Caco-2 (cell line): Measurements from ENCODE around the gene LMO2. TPM values are rescaled to one million over a fixed set of nuclear protein-coding genes. Genes with fewer than 3 reads are reported as not detected.
"Not testable (repeated sequence)": the region's sequence is repeated elsewhere in the genome, so short reads cannot be mapped to it uniquely, and the experiment has no call there.

ENCODE experiments used
- BruUV-seq: library from RNA; stranded (reverse); fragments of 400-500 nt; replicated peaks from 2 replicates; lab custom pipeline; 2021; lab: Mats Ljungman, UMichigan
- CTCF ChIA-PET: fragments of 300-600 bp; sonication (Branson Sonifier 250); formaldehyde crosslinking; loops from one replicate; lab custom pipeline; 2022; ENCODE audit warnings: antibody characterized with exemption; lab: Charles Lee
- POLR2A ChIA-PET: fragments of 300-600 bp; sonication (Branson Sonifier 250); formaldehyde crosslinking; loops from one replicate; lab custom pipeline; 2022; ENCODE audit warnings: antibody characterized with exemption; lab: Charles Lee
- DNase-seq, 2 experiments: peaks; one replicate each; pipeline versions ENCODE4 v3.0.0 to v3.0.0-alpha.2; 2020 to 2022
- H3K27me3 ChIP-seq: replicated peaks from 2 replicates; pipeline ENCODE4 v1.6.0; 2011; ENCODE audit warnings: low read length; ENCODE audit not compliant: control insufficient read depth, insufficient read depth
- H3K36me3 ChIP-seq: 2 replicates; pipeline ENCODE4 v1.5.1; 2011; ENCODE audit warnings: low read length; ENCODE audit not compliant: control insufficient read depth, insufficient read depth
- H3K4me1 ChIP-seq: fragments of 250-450 bp; sonication (Bioruptor Pico); 2 replicates; pipeline ENCODE4 v1.5.1; 2020; ENCODE audit warnings: mild to moderate bottlenecking
- H3K4me3 ChIP-seq: 2 replicates; pipeline ENCODE4 v1.5.1; 2011; ENCODE audit warnings: low read depth, mild to moderate bottlenecking, control low read depth, low read length
- H3K9me3 ChIP-seq: fragments of 250-450 bp; sonication (Bioruptor Pico); 2 replicates; pipeline ENCODE4 v1.5.1; 2020; ENCODE audit warnings: mild to moderate bottlenecking, moderate library complexity
- H3K27ac Mint-ChIP-seq: one replicate; pipeline ENCODE4 v1.8.0; 2022; ENCODE audit warnings: mixed read lengths; ENCODE audit not compliant: unreplicated experiment
- H3K27me3 Mint-ChIP-seq: one replicate; pipeline ENCODE4 v1.8.0; 2022; ENCODE audit warnings: mixed read lengths; ENCODE audit not compliant: insufficient read depth, unreplicated experiment
- H3K36me3 Mint-ChIP-seq: one replicate; pipeline ENCODE4 v1.8.0; 2022; ENCODE audit warnings: mild to moderate bottlenecking, mixed read lengths; ENCODE audit not compliant: insufficient read depth, unreplicated experiment
- H3K4me1 Mint-ChIP-seq: one replicate; pipeline ENCODE4 v1.8.0; 2022; ENCODE audit warnings: low read depth, mixed read lengths; ENCODE audit not compliant: unreplicated experiment
- H3K4me3 Mint-ChIP-seq: one replicate; pipeline ENCODE4 v1.8.0; 2022; ENCODE audit warnings: mild to moderate bottlenecking, moderate library complexity, mixed read lengths; ENCODE audit not compliant: unreplicated experiment
- H3K9me3 Mint-ChIP-seq: one replicate; pipeline ENCODE4 v1.8.0; 2022; ENCODE audit warnings: mixed read lengths; ENCODE audit not compliant: unreplicated experiment
- CTCF ChIP-seq, 2 experiments: fragments of 200-600 bp in 1 of 2; IDR thresholded peaks; 1 replicate in 1 of 2; 2 replicates in 1 of 2; pipeline versions ENCODE4 v1.5.1 to v1.8.0; 2011 to 2022; ENCODE audit warnings: antibody characterized with exemption in 1 of 2, control low read depth in 1 of 2, inconsistent platforms in 1 of 2, low read depth in 1 of 2, low read length in 1 of 2, mild to moderate bottlenecking in 1 of 2, moderate library complexity in 1 of 2; ENCODE audit not compliant: insufficient read depth in 1 of 2, severe bottlenecking in 1 of 2, unreplicated experiment in 1 of 2
- intact Hi-C: fragments of 100-400 bp; cut with micrococcal nuclease; formaldehyde crosslinking; loops from one replicate; pipeline ENCODE4 v1.10.0; 2022; ENCODE audit not compliant: unreplicated experiment
- total RNA-seq: library from RNA; stranded (reverse); gene quantifications from 2 replicates; pipeline ENCODE4 v1.2.3, GENCODE V29; 2022

Gene LMO2
- total RNA-seq, 1 experiment from 2014 or later = 0.29 TPM

GRCh38 chr11:33920838-33921613 lies 29.1 kb upstream of the LMO2 start:
- H3K27me3 Mint-ChIP-seq = peaks cover 21% of the 10 kb centered on the region
- no peak overlapping the region for H3K4me3 ChIP-seq
- no peak for TF ChIP-seq CTCF (IDR thresholded peaks at IDR 0.05; ENCODE audit: insufficient read depth in 1 of 2, low read depth in 1 of 2, low read length in 1 of 2, severe bottlenecking in 1 of 2, unreplicated experiment in 1 of 2)
- no peak overlapping the region for H3K4me3 Mint-ChIP-seq
- H3K27ac Mint-ChIP-seq = no peak overlapping the region
- no TSS peak for BruUV-seq
- POLR2A ChIA-PET = no interaction called here
- H3K9me3 Mint-ChIP-seq = no peaks in the 10 kb centered on the region
- no peaks in the 10 kb centered on the region for H3K9me3 ChIP-seq
- CTCF ChIA-PET = no interaction called here
- no peaks in the 10 kb centered on the region for H3K4me1 ChIP-seq
- no peaks in the 10 kb centered on the region for H3K4me1 Mint-ChIP-seq
- intact Hi-C loops = no loop called here
- peaks cover 1% of the 10 kb centered on the region; the same call in 1 of the 2 replicates for H3K27me3 ChIP-seq
- DNase-seq = no peak
- H3K36me3 ChIP-seq = no peaks in the 10 kb centered on the region
- H3K36me3 Mint-ChIP-seq = no peaks in the 10 kb centered on the region

- no peak for TF ChIP-seq CTCF (IDR thresholded peaks at IDR 0.05; ENCODE audit: insufficient read depth in 1 of 2, low read depth in 1 of 2, low read length in 1 of 2, severe bottlenecking in 1 of 2, unreplicated experiment in 1 of 2)
- H3K4me1 ChIP-seq = no peaks in the 10 kb centered on the region
- no peak for DNase-seq
- H3K4me3 ChIP-seq = no peak overlapping the region
- Mint-ChIP-seq H3K4me1 (no peaks in the 10 kb centered on the region), H3K27me3 (peaks cover 25% of the 10 kb centered on the region), H3K36me3 (no peaks in the 10 kb centered on the region), H3K4me3 (no peak overlapping the region), H3K27ac (no peak overlapping the region), H3K9me3 (no peaks in the 10 kb centered on the region)
- peaks cover 1% of the 10 kb centered on the region; the same call in 1 of the 2 replicates for H3K27me3 ChIP-seq
- ChIA-PET POLR2A (no interaction called here), CTCF (no interaction called here)
- intact Hi-C loops = no loop called here
- BruUV-seq = no TSS peak
- no peaks in the 10 kb centered on the region for H3K36me3 ChIP-seq
- H3K9me3 ChIP-seq = no peaks in the 10 kb centered on the region
Observed at GRCh38 chr11:33919645-33920044, 27.8 kb upstream of the LMO2 start.

- H3K4me3 Mint-ChIP-seq, H3K36me3 Mint-ChIP-seq, CTCF ChIA-PET, H3K27me3 ChIP-seq, H3K9me3 Mint-ChIP-seq, H3K4me1 Mint-ChIP-seq, H3K4me3 ChIP-seq, BruUV-seq, H3K27ac Mint-ChIP-seq, H3K36me3 ChIP-seq, H3K4me1 ChIP-seq, POLR2A ChIA-PET, H3K9me3 ChIP-seq, intact Hi-C loops, DNase-seq: not testable (repeated sequence)
- peaks cover 21% of the 10 kb centered on the region for H3K27me3 Mint-ChIP-seq
Observed at GRCh38 chr11:33917402-33917801, 25.5 kb upstream of the LMO2 start.
